ES-I3 (cell line): ENCODE measurements around the gene TIGAR.
A peak's percentile ranks its signal among the peaks of the same experiment; 100 is the strongest.

Source experiments
- H3K36me3 ChIP-seq: 2 replicates; pipeline ENCODE4 v1.6.1; 2013; ENCODE audit warnings: mild to moderate bottlenecking, low read length, control low read depth, moderate library complexity; ENCODE audit not compliant: insufficient read depth
- H3K4me1 ChIP-seq: 2 replicates; pipeline ENCODE4 v1.6.1; 2013; ENCODE audit warnings: mild to moderate bottlenecking, control low read depth, low read length; ENCODE audit not compliant: insufficient read depth
- H3K9ac ChIP-seq: 2 replicates; pipeline ENCODE4 v1.6.1; 2013; ENCODE audit warnings: low read depth, mild to moderate bottlenecking, low read length, moderate library complexity
- H3K9me3 ChIP-seq: 2 replicates; pipeline ENCODE4 v1.6.1; 2013; ENCODE audit warnings: mild to moderate bottlenecking, low read length, moderate library complexity; ENCODE audit not compliant: control insufficient read depth, insufficient read depth

The TIGAR gene

GRCh38 chr12:4307593-4308333 lies 13.2 kb upstream of the TIGAR start:
- Histone ChIP-seq H3K4me1 (peaks cover 11% of the 10 kb centered on the region), H3K9me3 (no peaks in the 10 kb centered on the region), H3K36me3 (peaks cover 5% of the 10 kb centered on the region; the same call in 1 of the 2 replicates), H3K9ac (peak overlapping the region; percentile 31; the same call in 1 of the 2 replicates)

- Histone ChIP-seq H3K9me3 (no peaks in the 10 kb centered on the region), H3K4me1 (peaks cover 11% of the 10 kb centered on the region), H3K36me3 (no peaks in the 10 kb centered on the region), H3K9ac (no peak overlapping the region; the same call in 1 of the 2 replicates)
These were observed 12.6 kb upstream of the TIGAR start for GRCh38 chr12:4308334-4308950.

- Histone ChIP-seq H3K9me3 (no peaks in the 10 kb centered on the region), H3K36me3 (no peaks in the 10 kb centered on the region)
These were observed 9.2 kb upstream of the TIGAR start for GRCh38 chr12:4311776-4312175.

GRCh38 chr12:4312251-4312650 lies 8.8 kb upstream of the TIGAR start:
- H3K9me3 ChIP-seq: no peaks in the 10 kb centered on the region
- H3K9ac ChIP-seq: no peak overlapping the region
- no peaks in the 10 kb centered on the region for H3K36me3 ChIP-seq
- H3K4me1 ChIP-seq: peaks cover 2% of the 10 kb centered on the region; the same call in 1 of the 2 replicates

More at GRCh38 chr12:4311776-4312175, 9.2 kb upstream of the TIGAR start:
- Histone ChIP-seq H3K4me1 (peaks cover 7% of the 10 kb centered on the region), H3K9ac (no peak overlapping the region)

- Histone ChIP-seq H3K36me3 (no peaks in the 10 kb centered on the region), H3K9me3 (no peaks in the 10 kb centered on the region), H3K9ac (peak overlapping the region; percentile 59)
These were observed 538 bp upstream of the TIGAR start for GRCh38 chr12:4320497-4320852.

GRCh38 chr12:4322726-4323125 lies 1.7 kb downstream of the TIGAR start:
- Histone ChIP-seq H3K36me3 (no peaks in the 10 kb centered on the region), H3K9ac (no peak overlapping the region; the same call in 1 of the 2 replicates), H3K9me3 (no peaks in the 10 kb centered on the region), H3K4me1 (no peaks in the 10 kb centered on the region)

More at GRCh38 chr12:4320497-4320852, 538 bp upstream of the TIGAR start:
- no peaks in the 10 kb centered on the region for H3K4me1 ChIP-seq

GRCh38 chr12:4323396-4323795 lies 2.4 kb downstream of the TIGAR start:
- Histone ChIP-seq H3K9me3 (no peaks in the 10 kb centered on the region), H3K36me3 (no peaks in the 10 kb centered on the region), H3K4me1 (no peaks in the 10 kb centered on the region), H3K9ac (no peak overlapping the region)

GRCh38 chr12:4324366-4324765 lies 3.4 kb downstream of the TIGAR start:
- Histone ChIP-seq H3K9me3 (no peaks in the 10 kb centered on the region), H3K36me3 (no peaks in the 10 kb centered on the region; the same call in 1 of the 2 replicates), H3K9ac (no peak overlapping the region), H3K4me1 (no peaks in the 10 kb centered on the region)

GRCh38 chr12:4325966-4326365 lies 5.0 kb downstream of the TIGAR start:
- no peaks in the 10 kb centered on the region for H3K9me3 ChIP-seq
- no peaks in the 10 kb centered on the region for H3K4me1 ChIP-seq
- H3K9ac ChIP-seq: no peak overlapping the region
- H3K36me3 ChIP-seq: no peaks in the 10 kb centered on the region; the same call in 1 of the 2 replicates

- H3K9me3 ChIP-seq: no peaks in the 10 kb centered on the region
- no peaks in the 10 kb centered on the region for H3K4me1 ChIP-seq
- H3K9ac ChIP-seq: no peak overlapping the region
- H3K36me3 ChIP-seq: peaks cover 2% of the 10 kb centered on the region; the same call in 1 of the 2 replicates
These were observed 6.3 kb downstream of the TIGAR start for GRCh38 chr12:4327293-4327692.

- Histone ChIP-seq H3K9me3 (no peaks in the 10 kb centered on the region; the same call in 1 of the 2 replicates), H3K36me3 (peaks cover 6% of the 10 kb centered on the region), H3K4me1 (no peaks in the 10 kb centered on the region), H3K9ac (no peak overlapping the region)
These were observed 9.2 kb downstream of the TIGAR start for GRCh38 chr12:4330203-4330602.

GRCh38 chr12:4331221-4331620 lies 10.2 kb downstream of the TIGAR start:
- Histone ChIP-seq H3K9me3 (no peaks in the 10 kb centered on the region; the same call in 1 of the 2 replicates), H3K4me1 (no peaks in the 10 kb centered on the region), H3K36me3 (peaks cover 15% of the 10 kb centered on the region), H3K9ac (no peak overlapping the region)

GRCh38 chr12:4331842-4332241 lies 10.8 kb downstream of the TIGAR start:
- H3K4me1 ChIP-seq: no peaks in the 10 kb centered on the region
- H3K9ac ChIP-seq: no peak overlapping the region
- no peaks in the 10 kb centered on the region; the same call in 1 of the 2 replicates for H3K9me3 ChIP-seq
- H3K36me3 ChIP-seq: peaks cover 20% of the 10 kb centered on the region

GRCh38 chr12:4346931-4347330 lies 25.9 kb downstream of the TIGAR start:
- H3K9ac ChIP-seq: no peak overlapping the region
- H3K4me1 ChIP-seq: no peaks in the 10 kb centered on the region
- H3K36me3 ChIP-seq: peaks cover 3% of the 10 kb centered on the region
- H3K9me3 ChIP-seq: no peaks in the 10 kb centered on the region

GRCh38 chr12:4353785-4354208 lies 32.8 kb downstream of the TIGAR start:
- no peak overlapping the region for H3K9ac ChIP-seq
- H3K9me3 ChIP-seq: no peaks in the 10 kb centered on the region
- no peaks in the 10 kb centered on the region for H3K4me1 ChIP-seq
- H3K36me3 ChIP-seq: peaks cover 6% of the 10 kb centered on the region
